ENCODE measurements around the gene CHFR.
"Not testable (repeated sequence)": the region's sequence is repeated elsewhere in the genome, so short reads cannot be mapped to it uniquely, and the experiment has no call there.

Gene CHFR

GRCh38 chr12:132839558-132840235, 47.7 kb downstream of the CHFR start:
- DNase-seq = no peak

GRCh38 chr12:132838410-132839080, 48.9 kb downstream of the CHFR start:
- no peak for DNase-seq

GRCh38 chr12:132837693-132838409, 49.6 kb downstream of the CHFR start:
- DNase-seq = no peak

- no peak for DNase-seq
These were observed 50.5 kb downstream of the CHFR start for GRCh38 chr12:132836795-132837331.

GRCh38 chr12:132836230-132836629, 51.2 kb downstream of the CHFR start:
- DNase-seq = not testable (repeated sequence)

- DNase-seq = no peak
These were observed 52.1 kb downstream of the CHFR start for GRCh38 chr12:132835076-132836025.

- DNase-seq = no peak
These were observed 53.2 kb downstream of the CHFR start for GRCh38 chr12:132834181-132834711.

GRCh38 chr12:132833341-132833740, 54.1 kb downstream of the CHFR start:
- DNase-seq = no peak

GRCh38 chr12:132831771-132832170, 55.6 kb downstream of the CHFR start:
- no peak for DNase-seq

- DNase-seq = peak; percentile 94
These were observed 58.5 kb downstream of the CHFR start, which contains the start of gene GOLGA3 for GRCh38 chr12:132828706-132829534. Gene GOLGA3 (minus strand): TSS chr12:132828869. CDS start chr12:132822128, 6,741 bp downstream.

- peak; percentile 16 for DNase-seq
These were observed 59.4 kb downstream of the CHFR start for GRCh38 chr12:132827763-132828703.

GRCh38 chr12:132825861-132826260, 61.5 kb downstream of the CHFR start:
- DNase-seq = no peak

GRCh38 chr12:132825089-132825488, 62.3 kb downstream of the CHFR start:
- no peak for DNase-seq

- DNase-seq = no peak
These were observed 63.4 kb downstream of the CHFR start for GRCh38 chr12:132824053-132824452.

GRCh38 chr12:132818562-132818961, 68.8 kb downstream of the CHFR start:
- DNase-seq = peak; percentile 21

- no peak for DNase-seq
These were observed 73.2 kb downstream of the CHFR start for GRCh38 chr12:132814232-132814631.

GRCh38 chr12:132813443-132813842, 74.0 kb downstream of the CHFR start:
- no peak for DNase-seq

GRCh38 chr12:132812631-132813305, 74.6 kb downstream of the CHFR start:
- no peak for DNase-seq

- not testable (repeated sequence) for DNase-seq
These were observed 78.0 kb downstream of the CHFR start for GRCh38 chr12:132809391-132809790.

Measured in activated gamma-delta T cell treated with Interleukin-2 at 50 U/mL for 16 hours (primary cell).